HG02840 (cell line): Measurements from ENCODE around the gene SMARCAD1.
"Not testable (repeated sequence)": the region's sequence is repeated elsewhere in the genome, so short reads cannot be mapped to it uniquely, and the experiment has no call there.

Experiments
- ATAC-seq: cut with Tn5 transposase; IDR thresholded peaks from one replicate; pipeline ENCODE4 v1.9.1; 2021; ENCODE audit warnings: mild to moderate bottlenecking, moderate library complexity, moderate number of reproducible peaks; ENCODE audit not compliant: unreplicated experiment, low FRiP score

SMARCAD1 gene

GRCh38 chr4:94284889-94285288 lies 77.2 kb downstream of the SMARCAD1 start:
- ATAC-seq, result no peak

GRCh38 chr4:94285666-94286065 lies 78.0 kb downstream of the SMARCAD1 start:
- ATAC-seq, result no peak

GRCh38 chr4:94290245-94290644 lies 82.6 kb downstream of the SMARCAD1 start:
- no peak for ATAC-seq

- not testable (repeated sequence) for ATAC-seq
Measured at GRCh38 chr4:94293981-94294380, 86.3 kb downstream of the SMARCAD1 start.

- ATAC-seq, result not testable (repeated sequence)
Measured at GRCh38 chr4:94295473-94295872, 87.8 kb downstream of the SMARCAD1 start.

- ATAC-seq, result no peak
Measured at GRCh38 chr4:94298725-94299252, 91.1 kb downstream of the SMARCAD1 start.

- ATAC-seq, result no peak
Measured at GRCh38 chr4:94302191-94302590, 94.5 kb downstream of the SMARCAD1 start.

GRCh38 chr4:94304365-94304971 lies 96.8 kb downstream of the SMARCAD1 start:
- ATAC-seq, result no peak

GRCh38 chr4:94305466-94306225 lies 98.0 kb downstream of the SMARCAD1 start:
- ATAC-seq, result no peak

- ATAC-seq, result no peak
Measured at GRCh38 chr4:94306713-94307112, 99.0 kb downstream of the SMARCAD1 start.

GRCh38 chr4:94307231-94307871 lies 99.7 kb downstream of the SMARCAD1 start:
- no peak for ATAC-seq

GRCh38 chr4:94319927-94320326 lies 112.3 kb downstream of the SMARCAD1 start:
- not testable (repeated sequence) for ATAC-seq

GRCh38 chr4:94325835-94326234 lies 118.2 kb downstream of the SMARCAD1 start:
- ATAC-seq, result no peak

GRCh38 chr4:94329933-94330332 lies 122.3 kb downstream of the SMARCAD1 start:
- no peak for ATAC-seq

- ATAC-seq, result no peak
Measured at GRCh38 chr4:94332983-94333590, 125.4 kb downstream of the SMARCAD1 start.

GRCh38 chr4:94333866-94334265 lies 126.2 kb downstream of the SMARCAD1 start:
- no peak for ATAC-seq

- no peak for ATAC-seq
Measured at GRCh38 chr4:94334476-94334875, 126.8 kb downstream of the SMARCAD1 start.

GRCh38 chr4:94334962-94335361 lies 127.3 kb downstream of the SMARCAD1 start:
- ATAC-seq, result no peak

GRCh38 chr4:94336303-94336702 lies 128.6 kb downstream of the SMARCAD1 start:
- ATAC-seq, result no peak

- ATAC-seq, result not testable (repeated sequence)
Measured at GRCh38 chr4:94336791-94337190, 129.1 kb downstream of the SMARCAD1 start.
